ENCODE data around the gene RIMBP2. TPM values are rescaled to one million over a fixed set of nuclear protein-coding genes. Genes with fewer than 3 reads are reported as not detected.

RIMBP2 gene
- total RNA-seq, 4 donors from 2014 or later = 0.29 to 8.2 (median 5.6) TPM

DNA sequence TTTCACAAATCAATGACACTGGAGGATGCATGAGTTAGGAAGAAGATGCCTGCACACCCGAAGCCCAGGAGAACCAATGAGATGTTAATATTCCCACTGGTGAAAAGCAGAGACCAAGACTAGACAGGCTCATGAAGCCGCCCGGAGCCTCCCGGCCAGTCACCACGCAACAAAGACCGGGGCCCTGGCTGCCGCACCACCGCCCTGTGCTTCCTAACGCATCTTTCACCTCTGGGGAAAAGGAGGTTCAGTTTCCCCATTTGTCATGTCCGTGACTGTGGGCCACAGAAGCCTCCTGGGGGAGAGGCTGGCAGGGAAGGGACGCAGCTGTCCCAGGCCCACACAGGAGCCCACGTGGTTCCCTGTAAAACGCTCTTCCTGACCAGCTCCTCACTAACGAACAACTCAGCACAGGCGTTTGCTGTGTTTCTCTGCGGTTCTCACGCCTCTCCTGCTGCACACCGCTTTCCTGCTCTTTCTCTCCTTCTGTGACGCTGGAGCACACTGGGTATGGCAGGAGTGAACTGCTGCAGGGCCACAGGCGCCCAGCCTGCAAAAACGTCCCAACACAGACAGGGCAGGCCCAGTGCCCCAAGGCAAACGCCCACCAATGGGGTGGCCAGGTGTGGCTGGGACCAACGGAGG, 10.8 kb downstream of the RIMBP2 start:
- H3K36me3 ChIP-seq = no peaks in the 10 kb centered on the region
- TF ChIP-seq POLR2A (IDR thresholded peaks at IDR 0.05) (no peak), CTCF (IDR thresholded peaks at IDR 0.05) (no peak)
- no peaks in the 10 kb centered on the region for H3K4me1 ChIP-seq
- no peak overlapping the region for H3K4me3 ChIP-seq
- intact Hi-C loops (cut with DNase I; ENCODE audit: low total_unique reads) = no loop called here
- no peak overlapping the region for H3K27ac ChIP-seq
- H3K9me3 ChIP-seq = no peaks in the 10 kb centered on the region
- H3K27me3 ChIP-seq = no peaks in the 10 kb centered on the region
- no peak for DNase-seq

- no peaks in the 10 kb centered on the region for H3K4me1 ChIP-seq
- DNase-seq = no peak
- H3K9me3 ChIP-seq = no peaks in the 10 kb centered on the region
- no peak overlapping the region for H3K27ac ChIP-seq
- intact Hi-C loops (cut with DNase I; ENCODE audit: low total_unique reads) = no loop called here
- no peak overlapping the region for H3K4me3 ChIP-seq
- H3K27me3 ChIP-seq = no peaks in the 10 kb centered on the region
- H3K36me3 ChIP-seq = no peaks in the 10 kb centered on the region
- no peak for TF ChIP-seq POLR2A (IDR thresholded peaks at IDR 0.05)
- no peak for TF ChIP-seq CTCF (IDR thresholded peaks at IDR 0.05)
These were observed 11.5 kb downstream of the RIMBP2 start for GRCh38 chr12:130704606-130705005.

- intact Hi-C loops (cut with DNase I; ENCODE audit: low total_unique reads) = no loop called here
These were observed 12.2 kb downstream of the RIMBP2 start for GRCh38 chr12:130703733-130704375.

GRCh38 chr12:130702966-130703732, 12.9 kb downstream of the RIMBP2 start:
- TF ChIP-seq POLR2A (IDR thresholded peaks at IDR 0.05) (no peak), CTCF (IDR thresholded peaks at IDR 0.05) (no peak)
- Histone ChIP-seq H3K4me1 (no peaks in the 10 kb centered on the region), H3K27ac (no peak overlapping the region), H3K9me3 (no peaks in the 10 kb centered on the region), H3K36me3 (no peaks in the 10 kb centered on the region), H3K4me3 (no peak overlapping the region), H3K27me3 (no peaks in the 10 kb centered on the region)
- no peak for DNase-seq
- intact Hi-C loops (cut with DNase I; ENCODE audit: low total_unique reads) = no loop called here

More at GRCh38 chr12:130703733-130704375, 12.2 kb downstream of the RIMBP2 start:
- H3K4me3 ChIP-seq = no peak overlapping the region
- no peak overlapping the region for H3K27ac ChIP-seq
- TF ChIP-seq CTCF (IDR thresholded peaks at IDR 0.05) (no peak), POLR2A (IDR thresholded peaks at IDR 0.05) (no peak)
- no peaks in the 10 kb centered on the region for H3K36me3 ChIP-seq
- no peaks in the 10 kb centered on the region for H3K27me3 ChIP-seq
- DNase-seq = no peak
- H3K4me1 ChIP-seq = no peaks in the 10 kb centered on the region
- no peaks in the 10 kb centered on the region for H3K9me3 ChIP-seq

- Histone ChIP-seq H3K36me3 (no peaks in the 10 kb centered on the region), H3K27ac (no peak overlapping the region), H3K4me3 (no peak overlapping the region), H3K9me3 (no peaks in the 10 kb centered on the region), H3K4me1 (no peaks in the 10 kb centered on the region), H3K27me3 (no peaks in the 10 kb centered on the region)
- TF ChIP-seq CTCF (IDR thresholded peaks at IDR 0.05) (no peak), POLR2A (IDR thresholded peaks at IDR 0.05) (no peak)
- intact Hi-C loops (cut with DNase I; ENCODE audit: low total_unique reads) = no loop called here
- no peak for DNase-seq
These were observed 14.7 kb downstream of the RIMBP2 start for GRCh38 chr12:130701402-130701744.

Data from uterus (tissue), 4 donors.